Skeletal muscle satellite cell (primary cell): Measurements from ENCODE around the gene GRXCR1.

Source experiments
- H3K27me3 ChIP-seq: 2 replicates; pipeline ENCODE4 v1.7.0; 2013; ENCODE audit warnings: low read length; ENCODE audit not compliant: control insufficient read depth, insufficient read depth
- H3K36me3 ChIP-seq: 2 replicates; pipeline ENCODE4 v1.7.0; 2013; ENCODE audit warnings: mild to moderate bottlenecking, control low read depth, low read length; ENCODE audit not compliant: insufficient read depth
- H3K4me1 ChIP-seq: 2 replicates; pipeline ENCODE4 v1.7.0; 2013; ENCODE audit warnings: low read length; ENCODE audit not compliant: control insufficient read depth, insufficient read depth
- H3K4me2 ChIP-seq: 2 replicates; pipeline ENCODE4 v1.7.0; 2013; ENCODE audit warnings: mild to moderate bottlenecking, low read length
- H3K4me3 ChIP-seq: 2 replicates; pipeline ENCODE4 v1.7.0; 2013; ENCODE audit warnings: low read length
- H3K9ac ChIP-seq: 2 replicates; pipeline ENCODE4 v1.7.0; 2013; ENCODE audit warnings: mild to moderate bottlenecking, low read depth, low read length, moderate library complexity
- H3K9me3 ChIP-seq: replicated peaks from 2 replicates; pipeline ENCODE4 v1.7.0; 2013; ENCODE audit warnings: mild to moderate bottlenecking, control low read depth, low read length

GRXCR1 gene

DNA sequence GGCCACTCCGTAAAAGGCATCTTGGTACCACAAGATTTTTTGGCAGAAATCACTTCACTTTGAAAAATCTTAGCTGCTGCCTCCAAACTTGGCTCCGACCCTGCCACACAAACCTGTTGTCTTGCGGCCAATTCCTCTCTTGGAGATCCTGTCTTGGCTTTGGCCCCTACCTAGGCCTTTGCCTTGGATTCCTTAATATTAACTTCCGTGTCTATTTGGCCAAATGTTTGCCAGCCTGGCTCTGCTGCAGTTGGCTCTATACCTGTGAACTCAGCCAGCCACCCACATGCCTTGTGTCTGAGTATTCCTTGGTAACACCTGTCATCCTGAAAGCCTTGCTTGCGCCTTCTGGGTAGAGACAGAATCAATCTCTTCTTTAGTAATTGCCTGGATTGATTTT, 12.5 kb downstream of the GRXCR1 start:
- H3K9me3 ChIP-seq, result peaks cover 4% of the 10 kb centered on the region
- H3K27me3 ChIP-seq, result no peaks in the 10 kb centered on the region
- H3K4me2 ChIP-seq, result no peak overlapping the region
- no peaks in the 10 kb centered on the region for H3K4me1 ChIP-seq
- no peak overlapping the region for H3K4me3 ChIP-seq
- H3K9ac ChIP-seq, result no peak overlapping the region
- H3K36me3 ChIP-seq, result no peaks in the 10 kb centered on the region

DNA sequence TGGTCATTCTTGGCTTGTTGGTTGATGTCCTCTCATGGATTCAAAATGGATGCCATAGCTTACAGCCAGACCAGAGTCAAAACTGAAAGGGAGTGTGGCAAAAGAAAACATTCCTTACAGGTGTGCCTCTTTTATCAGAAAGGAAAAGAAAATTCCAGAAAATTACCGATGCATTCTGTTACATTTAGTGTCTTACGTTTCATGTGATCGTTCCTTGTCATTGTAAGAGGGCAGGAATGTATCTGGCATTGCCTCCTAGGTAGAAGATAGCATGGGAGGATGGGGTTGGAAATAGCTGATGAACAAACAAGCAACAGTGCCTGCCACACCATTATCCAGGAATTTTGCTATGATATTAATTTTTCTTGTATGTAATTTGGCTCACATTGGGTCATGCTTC, 13.1 kb downstream of the GRXCR1 start:
- Histone ChIP-seq H3K4me3 (no peak overlapping the region), H3K27me3 (no peaks in the 10 kb centered on the region), H3K9me3 (peaks cover 4% of the 10 kb centered on the region), H3K4me2 (no peak overlapping the region), H3K4me1 (no peaks in the 10 kb centered on the region), H3K9ac (no peak overlapping the region), H3K36me3 (no peaks in the 10 kb centered on the region)

DNA sequence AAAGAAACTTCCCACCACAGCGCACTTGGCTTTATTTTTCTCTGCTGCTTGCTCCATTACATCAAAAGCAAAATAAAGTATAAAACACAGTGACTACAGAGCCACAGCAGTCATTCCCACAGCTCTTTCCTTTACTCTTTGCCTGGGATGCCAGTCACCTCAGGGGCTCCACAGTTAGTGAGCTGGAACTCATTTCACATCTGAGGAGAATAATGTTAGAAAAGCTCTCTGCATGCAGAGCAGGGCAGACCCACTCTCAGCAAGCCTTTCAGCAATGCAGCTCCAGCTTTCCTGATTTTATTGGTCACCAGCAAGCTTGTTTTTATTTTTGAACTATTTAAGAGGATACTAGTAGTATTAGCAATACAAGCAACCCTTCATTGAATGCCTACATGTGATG, 13.8 kb downstream of the GRXCR1 start:
- Histone ChIP-seq H3K4me3 (no peak overlapping the region), H3K36me3 (no peaks in the 10 kb centered on the region), H3K27me3 (no peaks in the 10 kb centered on the region), H3K9ac (no peak overlapping the region), H3K9me3 (peaks cover 4% of the 10 kb centered on the region), H3K4me2 (no peak overlapping the region), H3K4me1 (no peaks in the 10 kb centered on the region)

DNA sequence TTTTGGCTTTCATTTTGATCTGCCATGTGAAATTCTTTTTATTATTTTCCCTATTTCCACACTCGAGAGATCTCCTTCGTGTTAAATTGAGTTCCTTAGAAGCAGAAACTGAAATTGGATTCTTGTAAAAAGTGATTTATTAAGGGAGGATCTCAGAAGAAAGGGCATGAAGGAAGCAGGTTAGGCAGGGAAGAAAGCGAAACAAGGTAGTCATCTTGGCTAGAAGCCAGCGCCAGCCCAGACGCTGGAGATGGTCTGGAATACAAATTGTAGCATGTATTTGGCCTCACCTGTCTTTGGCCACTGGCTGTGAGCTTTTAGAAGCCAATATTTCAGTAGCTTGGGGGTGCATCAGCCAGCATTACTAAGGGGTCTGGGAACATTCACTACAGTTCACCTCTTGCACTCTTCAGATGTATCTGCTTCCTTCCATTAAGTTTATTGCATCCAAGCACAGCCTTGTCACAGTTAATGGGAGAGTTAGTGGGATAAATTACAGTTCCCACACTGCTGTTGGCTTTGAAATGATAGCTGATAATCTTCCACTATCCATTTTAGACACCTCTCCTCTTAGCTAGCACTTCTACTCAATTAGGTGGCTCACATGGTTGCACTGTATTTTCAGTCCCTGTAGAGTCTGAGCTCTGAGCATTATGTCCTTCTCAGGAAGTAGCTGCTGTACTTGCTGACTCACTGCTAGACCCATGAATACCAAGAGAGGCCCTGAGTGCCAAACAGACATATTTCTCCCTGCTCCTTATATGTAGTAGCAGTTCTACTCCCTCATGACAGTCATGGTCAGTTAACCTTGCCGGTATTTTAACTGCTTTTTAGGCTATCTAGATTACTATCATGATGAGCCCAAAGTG, 14.6 kb downstream of the GRXCR1 start:
- peaks cover 4% of the 10 kb centered on the region for H3K9me3 ChIP-seq
- H3K4me2 ChIP-seq, result no peak overlapping the region
- H3K27me3 ChIP-seq, result no peaks in the 10 kb centered on the region
- no peaks in the 10 kb centered on the region for H3K4me1 ChIP-seq
- no peaks in the 10 kb centered on the region for H3K36me3 ChIP-seq
- no peak overlapping the region for H3K4me3 ChIP-seq
- no peak overlapping the region for H3K9ac ChIP-seq

DNA sequence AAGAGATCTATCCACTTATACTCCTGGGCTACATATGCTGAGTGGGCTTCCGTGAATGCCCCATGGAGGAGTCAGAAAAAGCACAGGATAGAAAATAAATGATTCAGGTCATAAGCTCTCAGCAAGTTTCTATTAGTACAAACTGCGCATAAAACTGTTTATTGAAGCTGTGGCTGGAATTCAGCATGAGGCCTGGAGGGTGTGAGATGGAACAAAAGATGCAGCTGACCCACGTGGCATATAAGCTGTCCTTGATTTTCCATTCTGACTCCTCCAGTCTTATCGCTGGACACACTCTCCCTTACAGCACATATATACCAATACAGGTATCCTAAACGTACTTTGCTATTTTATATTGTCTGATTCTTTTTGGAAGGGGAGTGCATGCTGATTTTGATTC, 17.9 kb downstream of the GRXCR1 start:
- Histone ChIP-seq H3K27me3 (no peaks in the 10 kb centered on the region), H3K4me3 (no peak overlapping the region), H3K9me3 (peaks cover 4% of the 10 kb centered on the region), H3K9ac (no peak overlapping the region), H3K4me2 (no peak overlapping the region), H3K36me3 (no peaks in the 10 kb centered on the region), H3K4me1 (no peaks in the 10 kb centered on the region)

DNA sequence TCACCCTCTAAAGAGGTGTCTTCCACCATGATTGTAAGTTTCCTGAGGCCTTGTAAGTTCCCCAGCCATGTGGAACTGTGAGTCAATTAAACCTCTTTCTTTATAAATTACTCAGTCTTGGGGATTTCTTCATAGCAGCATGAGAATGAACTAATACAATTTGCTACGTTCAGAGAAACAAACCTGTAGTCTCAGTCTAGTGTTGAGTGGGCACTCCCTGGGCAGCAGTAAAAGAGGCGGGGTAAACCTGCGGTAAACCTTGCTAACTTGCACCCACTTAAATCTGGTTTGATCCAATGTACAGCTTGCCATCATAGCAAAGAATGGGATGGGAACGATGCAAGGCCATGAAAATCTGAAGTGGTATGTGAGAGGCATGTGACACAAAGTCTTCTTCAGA, 22.4 kb downstream of the GRXCR1 start:
- peaks cover 3% of the 10 kb centered on the region for H3K9me3 ChIP-seq
- H3K4me2 ChIP-seq, result no peak overlapping the region
- H3K27me3 ChIP-seq, result no peaks in the 10 kb centered on the region
- H3K9ac ChIP-seq, result no peak overlapping the region
- no peak overlapping the region for H3K4me3 ChIP-seq
- no peaks in the 10 kb centered on the region for H3K4me1 ChIP-seq
- no peaks in the 10 kb centered on the region for H3K36me3 ChIP-seq

DNA sequence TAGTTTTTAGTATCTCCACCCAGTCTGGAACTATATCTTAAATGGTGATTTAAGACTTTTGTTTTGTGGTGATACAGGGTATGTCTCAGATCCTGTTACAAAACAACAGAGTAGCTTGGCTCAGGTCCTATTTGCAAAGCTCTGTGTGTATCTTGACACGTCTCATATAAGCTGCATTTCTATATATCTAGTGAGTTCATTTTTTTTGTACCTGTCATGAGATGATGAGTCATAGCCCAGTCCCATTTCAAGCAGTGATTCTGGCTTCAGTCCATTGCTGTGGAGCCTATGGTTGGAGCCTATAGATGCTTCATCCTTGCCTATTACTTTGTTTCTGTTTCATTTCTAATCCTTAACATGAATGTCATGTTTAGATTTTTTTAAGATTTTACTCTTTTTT, 23.0 kb downstream of the GRXCR1 start:
- no peak overlapping the region for H3K4me3 ChIP-seq
- H3K9me3 ChIP-seq, result peaks cover 3% of the 10 kb centered on the region
- no peaks in the 10 kb centered on the region for H3K27me3 ChIP-seq
- no peaks in the 10 kb centered on the region for H3K4me1 ChIP-seq
- no peak overlapping the region for H3K9ac ChIP-seq
- H3K36me3 ChIP-seq, result no peaks in the 10 kb centered on the region
- H3K4me2 ChIP-seq, result no peak overlapping the region

DNA sequence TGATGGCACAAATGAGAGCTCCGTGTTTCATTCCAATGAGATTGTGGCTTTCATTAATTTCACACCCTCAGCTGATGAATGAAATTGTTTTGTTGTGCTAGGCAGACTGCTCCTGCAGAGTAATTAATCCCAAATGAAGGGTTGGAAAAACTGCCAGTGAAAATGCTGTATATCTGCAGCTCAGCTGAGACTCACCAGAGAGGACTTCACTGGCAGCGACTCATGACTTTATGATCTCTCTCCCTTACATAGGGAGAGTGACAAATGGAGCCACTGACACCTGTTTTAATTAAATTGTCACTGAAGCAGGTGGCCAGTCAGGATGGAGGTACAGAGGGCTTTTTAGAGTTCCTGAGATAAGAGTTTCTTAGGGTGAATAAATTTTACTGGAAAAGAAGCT, 24.8 kb downstream of the GRXCR1 start:
- Histone ChIP-seq H3K4me3 (no peak overlapping the region), H3K27me3 (no peaks in the 10 kb centered on the region), H3K4me2 (no peak overlapping the region), H3K9me3 (peaks cover 3% of the 10 kb centered on the region), H3K36me3 (no peaks in the 10 kb centered on the region), H3K9ac (no peak overlapping the region), H3K4me1 (no peaks in the 10 kb centered on the region)

DNA sequence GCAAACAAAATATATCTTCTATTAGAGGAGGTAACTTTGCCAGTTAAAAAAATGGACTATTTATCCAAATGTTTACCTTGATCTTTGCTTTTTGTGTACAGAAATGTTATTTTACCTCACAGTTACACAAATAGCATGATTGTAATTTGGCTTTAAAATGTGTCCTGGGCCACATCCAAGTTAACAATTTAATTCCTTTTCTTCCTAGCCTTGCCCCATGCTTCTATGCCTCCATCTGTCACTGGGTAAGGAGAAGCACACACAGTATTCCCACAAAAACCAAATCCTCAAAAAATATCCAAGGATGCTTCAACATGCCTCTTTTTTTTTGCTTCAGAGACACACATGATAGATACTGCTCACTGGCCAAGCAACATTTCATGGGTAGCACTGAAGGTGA, 30.9 kb downstream of the GRXCR1 start:
- H3K4me3 ChIP-seq, result no peak overlapping the region
- H3K4me2 ChIP-seq, result no peak overlapping the region
- no peaks in the 10 kb centered on the region for H3K4me1 ChIP-seq
- no peaks in the 10 kb centered on the region for H3K36me3 ChIP-seq
- H3K9ac ChIP-seq, result no peak overlapping the region
- no peaks in the 10 kb centered on the region for H3K9me3 ChIP-seq
- H3K27me3 ChIP-seq, result no peaks in the 10 kb centered on the region

DNA sequence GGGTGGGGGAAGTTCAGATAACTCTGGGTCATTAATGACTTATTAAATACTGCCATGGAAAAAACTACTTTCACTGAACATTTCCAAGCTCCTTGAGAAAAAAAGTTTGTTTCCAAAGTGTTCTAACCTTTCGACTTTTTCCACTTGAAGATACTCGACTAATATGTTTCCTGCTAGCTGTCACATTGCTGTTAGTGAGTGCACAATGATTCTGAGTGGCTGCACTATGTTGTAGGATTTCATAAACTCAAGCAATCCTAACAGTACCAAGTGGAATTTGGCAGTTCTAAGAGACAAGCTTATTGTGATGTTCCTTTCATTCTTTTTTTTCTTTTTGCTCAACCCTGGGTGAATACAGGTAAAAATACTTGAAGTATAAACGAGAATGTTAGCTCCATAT, 33.4 kb downstream of the GRXCR1 start:
- Histone ChIP-seq H3K9ac (no peak overlapping the region), H3K36me3 (no peaks in the 10 kb centered on the region), H3K4me1 (no peaks in the 10 kb centered on the region), H3K4me3 (no peak overlapping the region), H3K27me3 (no peaks in the 10 kb centered on the region), H3K4me2 (no peak overlapping the region), H3K9me3 (peaks cover 3% of the 10 kb centered on the region)

DNA sequence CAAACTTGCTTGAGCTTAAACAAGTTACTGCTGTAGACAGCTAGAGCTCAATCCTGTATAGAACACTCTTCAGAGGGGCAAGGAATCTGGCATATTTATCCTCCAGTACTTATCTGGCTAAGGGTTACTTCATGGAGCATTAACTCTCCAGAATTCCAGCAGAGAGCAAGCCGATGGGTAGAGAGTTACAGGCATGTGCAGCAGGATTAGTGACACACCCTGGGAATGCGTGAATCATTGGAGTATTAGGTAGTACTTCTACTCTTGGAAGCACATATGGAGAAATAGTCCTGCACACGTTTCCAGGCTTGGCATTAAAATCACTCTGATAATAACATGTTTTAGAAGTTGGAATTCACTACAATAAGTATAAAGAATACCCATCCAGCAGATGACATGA, 35.4 kb downstream of the GRXCR1 start:
- Histone ChIP-seq H3K4me3 (no peak overlapping the region), H3K36me3 (no peaks in the 10 kb centered on the region), H3K9ac (no peak overlapping the region), H3K4me2 (no peak overlapping the region), H3K9me3 (peaks cover 3% of the 10 kb centered on the region), H3K4me1 (no peaks in the 10 kb centered on the region), H3K27me3 (no peaks in the 10 kb centered on the region)

DNA sequence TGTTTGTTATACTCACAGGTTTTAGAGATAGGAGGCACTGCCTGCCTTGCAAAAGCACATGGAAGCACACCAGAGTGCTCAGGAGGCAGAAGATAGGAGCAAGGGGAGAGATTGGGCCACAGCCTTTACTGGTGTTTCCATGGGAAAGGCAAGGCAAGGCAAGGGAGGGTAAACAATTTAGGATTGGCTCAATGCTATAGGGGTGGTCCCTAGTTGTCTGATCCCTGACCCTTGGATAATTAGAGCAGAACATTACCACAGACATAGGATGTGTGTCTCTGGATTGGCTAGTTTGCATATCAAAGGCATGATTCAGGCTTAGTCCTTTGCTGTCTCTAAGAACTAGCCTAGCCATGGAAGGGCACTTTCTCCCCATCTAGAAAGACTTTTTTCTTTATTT, 36.1 kb downstream of the GRXCR1 start:
- Histone ChIP-seq H3K4me3 (no peak overlapping the region), H3K27me3 (no peaks in the 10 kb centered on the region), H3K9ac (no peak overlapping the region), H3K4me1 (no peaks in the 10 kb centered on the region), H3K9me3 (peaks cover 3% of the 10 kb centered on the region), H3K4me2 (no peak overlapping the region), H3K36me3 (no peaks in the 10 kb centered on the region)
